Loucy (cell line): Measurements from ENCODE around the gene ABCB6.

Experiments used
- H2AFZ ChIP-seq: fragments of 200-600 bp; sonication (generic); 2 replicates; pipeline ENCODE4 v1.6.0; 2016; ENCODE audit warnings: antibody characterized with exemption, mild to moderate bottlenecking, low read length, moderate library complexity
- H3F3A ChIP-seq: fragments of 200-600 bp; 2 replicates; pipeline ENCODE4 v1.6.0; 2016; ENCODE audit warnings: antibody characterized with exemption, low read depth, mild to moderate bottlenecking
- H3K27me3 ChIP-seq: fragments of 200-600 bp; sonication (generic); 2 replicates; pipeline ENCODE4 v1.6.1; 2014; ENCODE audit warnings: low read length, mild to moderate bottlenecking; ENCODE audit not compliant: insufficient read depth, poor library complexity, severe bottlenecking
- H3K36me3 ChIP-seq: fragments of 200-600 bp; sonication (generic); 2 replicates; pipeline ENCODE4 v1.6.1; 2016; ENCODE audit warnings: low read length; ENCODE audit not compliant: insufficient read depth
- H3K4me1 ChIP-seq: fragments of 200-600 bp; sonication (generic); 2 replicates; pipeline ENCODE4 v1.5.1; 2014; ENCODE audit warnings: low read length, mild to moderate bottlenecking; ENCODE audit not compliant: insufficient read depth, poor library complexity, severe bottlenecking
- H3K4me2 ChIP-seq: fragments of 200-600 bp; sonication (generic); 2 replicates; pipeline ENCODE4 v1.6.0; 2014; ENCODE audit warnings: antibody characterized with exemption, low read length, low read depth, mild to moderate bottlenecking; ENCODE audit not compliant: poor library complexity, severe bottlenecking
- H3K4me3 ChIP-seq: fragments of 200-600 bp; sonication (generic); 2 replicates; pipeline ENCODE4 v1.5.1; 2014; ENCODE audit warnings: low read length, mild to moderate bottlenecking, mixed read lengths; ENCODE audit not compliant: poor library complexity, severe bottlenecking
- H3K79me2 ChIP-seq: fragments of 200-600 bp; sonication (generic); 2 replicates; pipeline ENCODE4 v1.6.1; 2014; ENCODE audit warnings: low read length; ENCODE audit not compliant: insufficient read depth
- H3K9ac ChIP-seq: fragments of 200-600 bp; sonication (generic); 2 replicates; pipeline ENCODE4 v1.6.0; 2014; ENCODE audit warnings: mild to moderate bottlenecking, low read depth, low read length, moderate library complexity; ENCODE audit not compliant: poor library complexity, severe bottlenecking
- H3K9me2 ChIP-seq: fragments of 200-600 bp; sonication (generic); replicated peaks from 2 replicates; pipeline ENCODE4 v1.6.1; 2016; ENCODE audit warnings: low read depth, low read length, mixed read lengths
- H3K9me3 ChIP-seq: fragments of 200-600 bp; sonication (generic); 2 replicates; pipeline ENCODE4 v1.6.1; 2014; ENCODE audit warnings: mild to moderate bottlenecking, antibody characterized with exemption, low read length, low read depth; ENCODE audit not compliant: insufficient read depth
- H4K20me1 ChIP-seq: fragments of 200-600 bp; sonication (generic); 2 replicates; pipeline ENCODE4 v1.6.0; 2014; ENCODE audit warnings: antibody characterized with exemption, low read length, mild to moderate bottlenecking; ENCODE audit not compliant: insufficient read depth, poor library complexity, severe bottlenecking
- CTCF ChIP-seq: fragments of 200-600 bp; sonication (generic); conservative IDR thresholded peaks from 2 replicates; pipeline ENCODE4 v1.5.1; 2014; ENCODE audit warnings: mild to moderate bottlenecking, antibody characterized with exemption, low read length
- EZH2phosphoT487 ChIP-seq: fragments of 200-600 bp; IDR thresholded peaks from 2 replicates; pipeline ENCODE4 v1.6.1; 2018; ENCODE audit warnings: antibody characterized with exemption, mild to moderate bottlenecking, moderate library complexity, borderline replicate concordance

The ABCB6 gene

DNA sequence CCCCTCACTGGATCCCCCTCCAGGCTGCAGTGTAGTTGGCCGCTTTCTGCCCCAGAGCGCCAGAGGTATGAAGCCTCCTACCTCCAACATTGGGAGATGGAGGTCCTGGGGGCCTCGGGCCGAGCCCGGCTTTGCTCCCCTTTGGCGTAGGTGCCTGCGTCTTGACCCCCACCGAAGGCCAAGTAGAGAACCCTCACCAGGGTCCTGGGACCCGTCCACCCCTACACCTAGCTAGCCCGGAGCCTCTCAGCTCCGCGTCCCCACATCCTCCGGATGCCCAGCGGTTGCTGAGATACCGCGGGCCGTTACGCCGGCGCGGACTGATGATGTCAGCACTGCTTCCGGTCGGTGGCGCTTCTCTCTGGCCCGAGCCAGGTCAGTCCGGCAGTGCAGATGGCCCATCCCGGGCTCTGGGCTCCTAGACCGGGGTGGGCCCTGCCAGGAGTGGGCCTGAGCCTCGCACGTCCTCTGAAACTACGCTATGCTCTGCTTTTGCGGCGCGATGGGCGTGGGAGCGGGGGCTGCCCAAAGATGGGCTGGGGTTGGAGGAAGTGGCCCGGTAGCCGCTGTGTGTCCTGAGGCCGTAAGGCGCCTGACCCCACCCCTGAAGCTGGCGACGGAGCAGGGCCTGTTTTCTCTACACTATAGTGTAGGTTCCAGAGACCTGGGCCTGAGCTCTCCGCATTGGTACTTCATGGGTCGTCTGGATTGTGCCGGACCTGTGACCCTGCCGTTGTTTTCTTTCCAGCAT, 26.6 kb upstream of the ABCB6 start, which contains the start of the genes GLB1L and STK16:
GLB1L (minus strand) TSS at position 297 of the 751 bp plus-strand sequence. CDS start 1,871 bp downstream, outside the sequence.
STK16 (plus strand) TSS at position 332 of the 751 bp plus-strand sequence. CDS start 521 bp downstream, outside the sequence.
- TF ChIP-seq CTCF (no peak), EZH2phosphoT487 (no peak)
- peaks cover 27% of the 10 kb centered on the region for H4K20me1 ChIP-seq
- no peaks in the 10 kb centered on the region for H3K36me3 ChIP-seq
- peaks cover 54% of the 10 kb centered on the region for H3K4me1 ChIP-seq
- no peaks in the 10 kb centered on the region for H3K9me2 ChIP-seq
- H2AFZ ChIP-seq: peak within 1 kb of the TSS; percentile 75
- H3K9ac ChIP-seq: peak within 1 kb of the TSS; percentile 91
- H3K4me3 ChIP-seq: peak within 1 kb of the TSS; percentile 95
- peak within 1 kb of the TSS; percentile 78 for H3K4me2 ChIP-seq
- no peaks in the 10 kb centered on the region for H3K27me3 ChIP-seq
- no peaks in the 10 kb centered on the region for H3F3A ChIP-seq
- H3K9me3 ChIP-seq: no peaks in the 10 kb centered on the region
- H3K79me2 ChIP-seq: peaks cover 15% of the 10 kb centered on the region

- TF ChIP-seq EZH2phosphoT487 (no peak), CTCF (no peak)
- Histone ChIP-seq H3F3A (no peaks in the 10 kb centered on the region), H3K4me3 (peak overlapping the region; percentile 95), H2AFZ (peak overlapping the region; percentile 75), H3K9me3 (no peaks in the 10 kb centered on the region), H3K9me2 (no peaks in the 10 kb centered on the region), H3K9ac (peak overlapping the region; percentile 91), H3K4me1 (peaks cover 48% of the 10 kb centered on the region), H3K79me2 (peaks cover 15% of the 10 kb centered on the region), H3K27me3 (no peaks in the 10 kb centered on the region), H4K20me1 (peaks cover 27% of the 10 kb centered on the region), H3K4me2 (peak overlapping the region; percentile 78), H3K36me3 (no peaks in the 10 kb centered on the region)
These were observed 26.0 kb upstream of the ABCB6 start for GRCh38 chr2:219244789-219245147.

GRCh38 chr2:219243291-219243761, 24.6 kb upstream of the ABCB6 start:
- no peak overlapping the region for H3K4me2 ChIP-seq

More at GRCh38 chr2:219243291-219243761, 24.6 kb upstream of the ABCB6 start:
- Histone ChIP-seq H2AFZ (no peak overlapping the region), H3K4me3 (no peak overlapping the region), H3K79me2 (peaks cover 15% of the 10 kb centered on the region), H4K20me1 (peaks cover 20% of the 10 kb centered on the region), H3K9me3 (no peaks in the 10 kb centered on the region), H3K9me2 (no peaks in the 10 kb centered on the region), H3K36me3 (no peaks in the 10 kb centered on the region), H3K4me1 (peaks cover 34% of the 10 kb centered on the region), H3K9ac (no peak overlapping the region), H3K27me3 (no peaks in the 10 kb centered on the region), H3F3A (no peaks in the 10 kb centered on the region)
- TF ChIP-seq EZH2phosphoT487 (no peak), CTCF (no peak)
